KOPT-K1 (cell line): ENCODE measurements around the gene ZNF823.
A peak's percentile ranks its signal among the peaks of the same experiment; 100 is the strongest.
"Not testable (repeated sequence)": the region's sequence is repeated elsewhere in the genome, so short reads cannot be mapped to it uniquely, and the experiment has no call there.

Source experiments
- H3K27ac ChIP-seq: fragments of 200-600 bp; sonication (generic); 2 replicates; pipeline ENCODE4 v1.5.1; 2016; ENCODE audit warnings: antibody characterized with exemption, mild to moderate bottlenecking, low read depth, low read length; ENCODE audit not compliant: poor library complexity, severe bottlenecking
- H3K36me3 ChIP-seq: fragments of 200-600 bp; sonication (generic); 2 replicates; pipeline ENCODE4 v1.5.1; 2017; ENCODE audit warnings: antibody characterized with exemption, mild to moderate bottlenecking, low read length, moderate library complexity; ENCODE audit not compliant: insufficient read depth
- H3K9me3 ChIP-seq: fragments of 200-600 bp; sonication (generic); 2 replicates; pipeline ENCODE4 v1.5.1; 2017; ENCODE audit warnings: antibody characterized with exemption, low read length, mild to moderate bottlenecking; ENCODE audit not compliant: insufficient read depth, poor library complexity, severe bottlenecking

ZNF823 gene

GRCh38 chr19:11738746-11739620, at the start of gene ZNF823:
ZNF823 (minus strand) TSS chr19:11738946; CDS start chr19:11738819, 127 bp downstream.
- Histone ChIP-seq H3K27ac (peak within 1 kb of the TSS; percentile 68), H3K9me3 (no peaks in the 10 kb centered on the region), H3K36me3 (no peaks in the 10 kb centered on the region)

GRCh38 chr19:11787536-11787935, 48.8 kb upstream of the ZNF823 start:
- peaks cover 4% of the 10 kb centered on the region; the same call in 1 of the 2 replicates for H3K36me3 ChIP-seq
- H3K9me3 ChIP-seq, result peaks cover 61% of the 10 kb centered on the region
- H3K27ac ChIP-seq, result no peak overlapping the region

GRCh38 chr19:11784356-11784755, 45.6 kb upstream of the ZNF823 start:
- H3K9me3 ChIP-seq, result peaks cover 82% of the 10 kb centered on the region
- no peak overlapping the region for H3K27ac ChIP-seq
- peaks cover 35% of the 10 kb centered on the region for H3K36me3 ChIP-seq

- Histone ChIP-seq H3K9me3 (peaks cover 82% of the 10 kb centered on the region), H3K36me3 (peaks cover 41% of the 10 kb centered on the region), H3K27ac (no peak overlapping the region)
Measured at GRCh38 chr19:11783767-11784166, 45.0 kb upstream of the ZNF823 start.

- peaks cover 46% of the 10 kb centered on the region for H3K36me3 ChIP-seq
- H3K27ac ChIP-seq, result no peak overlapping the region
- H3K9me3 ChIP-seq, result peaks cover 81% of the 10 kb centered on the region
Measured at GRCh38 chr19:11781295-11782057, 42.7 kb upstream of the ZNF823 start.

GRCh38 chr19:11780431-11781020, 41.8 kb upstream of the ZNF823 start:
- H3K27ac ChIP-seq, result no peak overlapping the region
- H3K36me3 ChIP-seq, result peaks cover 46% of the 10 kb centered on the region
- peaks cover 89% of the 10 kb centered on the region for H3K9me3 ChIP-seq

GRCh38 chr19:11776669-11777068, 37.9 kb upstream of the ZNF823 start:
- peaks cover 34% of the 10 kb centered on the region for H3K36me3 ChIP-seq
- H3K9me3 ChIP-seq, result peaks cover 87% of the 10 kb centered on the region
- not testable (repeated sequence) for H3K27ac ChIP-seq

GRCh38 chr19:11771520-11771919, 32.8 kb upstream of the ZNF823 start:
- not testable (repeated sequence) for H3K27ac ChIP-seq, H3K36me3 ChIP-seq
- H3K9me3 ChIP-seq, result peaks cover 59% of the 10 kb centered on the region

GRCh38 chr19:11769995-11770394, 31.2 kb upstream of the ZNF823 start:
- H3K9me3 ChIP-seq, result peaks cover 45% of the 10 kb centered on the region
- H3K36me3 ChIP-seq, result no peaks in the 10 kb centered on the region
- H3K27ac ChIP-seq, result no peak overlapping the region

GRCh38 chr19:11767633-11768133, 28.9 kb upstream of the ZNF823 start:
- Histone ChIP-seq H3K27ac (peak overlapping the region; percentile 57), H3K36me3 (no peaks in the 10 kb centered on the region), H3K9me3 (peaks cover 34% of the 10 kb centered on the region)

- Histone ChIP-seq H3K9me3 (peaks cover 27% of the 10 kb centered on the region), H3K27ac (peak within 1 kb of the TSS; percentile 57), H3K36me3 (no peaks in the 10 kb centered on the region)
Measured at GRCh38 chr19:11766597-11767591, 28.1 kb upstream of the ZNF823 start, which contains the start of gene ZNF441. ZNF441 (plus strand) TSS chr19:11767000; CDS start chr19:11767194, 194 bp downstream.

GRCh38 chr19:11763611-11764010, 24.9 kb upstream of the ZNF823 start:
- Histone ChIP-seq H3K36me3 (no peaks in the 10 kb centered on the region), H3K27ac (no peak overlapping the region), H3K9me3 (peaks cover 10% of the 10 kb centered on the region)

- Histone ChIP-seq H3K9me3 (peaks cover 10% of the 10 kb centered on the region), H3K36me3 (no peaks in the 10 kb centered on the region), H3K27ac (no peak overlapping the region)
Measured at GRCh38 chr19:11763117-11763516, 24.4 kb upstream of the ZNF823 start.

- H3K9me3 ChIP-seq, result peaks cover 37% of the 10 kb centered on the region
Measured at GRCh38 chr19:11759805-11760204, 21.1 kb upstream of the ZNF823 start.

More at GRCh38 chr19:11759805-11760204, 21.1 kb upstream of the ZNF823 start:
- no peak overlapping the region for H3K27ac ChIP-seq
- no peaks in the 10 kb centered on the region for H3K36me3 ChIP-seq
